HepG2 (cell line): ENCODE data around the gene C1QTNF1. TPM values are rescaled to one million over a fixed set of nuclear protein-coding genes. Genes with fewer than 3 reads are reported as not detected.
A peak's percentile ranks its signal among the peaks of the same experiment; 100 is the strongest.

Source experiments
- ARNT2 ChIP-seq: sonication (generic); formaldehyde crosslinking; IDR thresholded peaks from 2 replicates; pipeline ENCODE4 v1.8.0; 2022; ENCODE audit warnings: mild to moderate bottlenecking, low read depth, missing genetic modification reagents, moderate library complexity
- HOXA5 ChIP-seq: sonication (generic); formaldehyde crosslinking; IDR thresholded peaks from 2 replicates; pipeline ENCODE4 v1.4.0; 2020; ENCODE audit warnings: missing genetic modification reagents
- MED1 ChIP-seq: sonication (generic); formaldehyde crosslinking; IDR thresholded peaks from 2 replicates; pipeline ENCODE4 v1.4.0; 2020; ENCODE audit warnings: missing genetic modification reagents
- MYC ChIP-seq: sonication (generic); formaldehyde crosslinking; IDR thresholded peaks from 2 replicates; pipeline ENCODE4 v1.9.0; 2021; ENCODE audit warnings: missing genetic modification reagents, borderline replicate concordance
- NFIC ChIP-seq: IDR thresholded peaks from 2 replicates; pipeline ENCODE4 v1.6.1; 2012; ENCODE audit warnings: mild to moderate bottlenecking, low read length, inconsistent platforms
- XRCC5 ChIP-seq: fragments of 200-400 bp; formaldehyde crosslinking; optimal IDR thresholded peaks from 2 replicates; pipeline ENCODE3; 2017; ENCODE audit warnings: mild to moderate bottlenecking, low read length
- ZNF274 ChIP-seq: sonication (generic); formaldehyde crosslinking; IDR thresholded peaks from 2 replicates; pipeline ENCODE4 v1.5.1; 2020; ENCODE audit warnings: mild to moderate bottlenecking, missing genetic modification reagents
- ZNF501 ChIP-seq: sonication (generic); formaldehyde crosslinking; IDR thresholded peaks from 2 replicates; pipeline ENCODE4 v1.5.1; 2020; ENCODE audit warnings: mild to moderate bottlenecking, moderate library complexity, missing genetic modification reagents
- ZNF614 ChIP-seq: IDR thresholded peaks from 2 replicates; pipeline ENCODE4 v1.6.1; 2018; ENCODE audit warnings: missing biosample characterization, missing genetic modification reagents, inconsistent platforms, borderline replicate concordance
- ZNF687 ChIP-seq: sonication (generic); formaldehyde crosslinking; IDR thresholded peaks from 2 replicates; pipeline ENCODE4 v1.5.1; 2020; ENCODE audit warnings: mild to moderate bottlenecking, missing genetic modification reagents, moderate library complexity
- polyA plus RNA-seq, 8 experiments: library from polyadenylated mRNA; depleted of rRNA in 3 of 8; stranded (reverse) in 7 of 8; unstranded in 1 of 8; fragments of >200 nt; fragmentation: Illumina TruSeq in 4 of 8; extraction: Trizol in 4 of 8; gene quantifications; 2 replicates each; pipeline versions ENCODE4 v1.2.1 to v1.2.3, GENCODE V29; 2011 to 2016; ENCODE audit warnings: low read depth in 4 of 8, missing spikeins in 1 of 8, mixed read lengths in 1 of 8; ENCODE audit not compliant: insufficient read depth in 1 of 8
- total RNA-seq, 5 experiments: library from RNA; depleted of rRNA; stranded (reverse); fragments of >200 nt; fragmentation: Illumina TruSeq; extraction: Trizol; gene quantifications; 2 replicates each; pipeline ENCODE4 v1.2.3, GENCODE V29; 2016; ENCODE audit warnings: low read depth in 1 of 5
- TF ChIP-seq, protein P1 (sequence below): sonication (generic); formaldehyde crosslinking; IDR thresholded peaks from 2 replicates; pipeline ENCODE4 v1.4.0; 2020; ENCODE audit warnings: missing genetic modification reagents
- TF ChIP-seq, protein P2 (sequence below): sonication (generic); formaldehyde crosslinking; IDR thresholded peaks from 2 replicates; pipeline ENCODE4 v1.9.0; 2021; ENCODE audit warnings: missing genetic modification reagents, borderline replicate concordance
- TF ChIP-seq, protein P3 (sequence below): sonication (generic); formaldehyde crosslinking; conservative IDR thresholded peaks from 2 replicates; pipeline ENCODE4 v1.5.0; 2020; ENCODE audit warnings: missing genetic modification reagents
- TF ChIP-seq, protein P4 (sequence below): sonication (generic); formaldehyde crosslinking; IDR thresholded peaks from 2 replicates; pipeline ENCODE4 v1.4.0; 2020; ENCODE audit warnings: missing genetic modification reagents

C1QTNF1 gene
- total and polyA plus RNA-seq, 2 of the 13 experiments (the other 11 are each of a cell fraction or from before 2014, with no cell fraction given) = 0.18 to 0.86 TPM

DNA sequence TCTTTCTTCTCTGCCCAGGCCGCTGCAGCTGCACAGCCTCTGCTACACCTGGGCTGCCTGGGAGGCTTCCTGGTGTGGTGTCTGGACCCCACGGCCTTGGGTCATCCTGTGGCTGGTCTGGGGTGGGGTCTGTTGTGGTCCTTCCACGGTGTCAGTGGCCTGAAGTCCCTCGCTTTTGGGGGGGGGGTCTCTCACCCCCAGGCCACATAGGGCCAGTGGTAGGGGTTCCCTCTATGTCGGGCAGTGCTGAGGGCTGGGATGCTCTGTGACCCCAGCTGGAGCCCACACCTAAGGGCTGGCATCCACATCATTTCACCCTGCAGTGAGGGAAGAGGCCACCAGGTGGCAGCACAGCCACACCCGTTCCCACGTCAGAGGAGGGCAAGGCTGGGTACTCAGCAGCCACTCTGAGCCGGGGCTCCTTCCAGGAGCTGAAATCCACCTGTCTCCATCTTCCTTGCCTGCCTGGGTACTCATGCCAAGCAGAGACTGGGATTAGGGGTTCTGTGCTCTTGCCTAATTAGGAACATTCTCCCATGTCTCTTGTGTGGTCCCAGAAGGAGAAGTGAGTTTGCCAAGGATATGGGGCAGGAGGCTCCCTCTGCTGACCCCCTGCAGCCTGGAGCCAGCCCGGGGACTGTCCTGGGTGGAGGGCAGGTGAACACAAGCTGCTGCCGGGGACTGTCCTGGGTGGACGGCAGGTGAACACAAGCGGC is 63.6 kb downstream of the C1QTNF1 start (continued):
- TF ChIP-seq ZNF687 (peak; percentile 37; the same call in 1 of the 2 replicates), ZNF614 (CRISPR knock-in tag) (no peak), ARNT2 (CRISPR knock-in tag) (no peak), MED1 (CRISPR knock-in tag) (peak; percentile 18; the same call in 1 of the 2 replicates), ZNF501 (CRISPR knock-in tag) (no peak), ZNF274 (CRISPR knock-in tag) (peak; percentile 15; the same call in 1 of the 2 replicates), HOXA5 (CRISPR knock-in tag) (no peak), XRCC5 (peak; percentile 85), MYC (CRISPR knock-in tag) (peak; percentile 45; the same call in 1 of the 2 replicates), NFIC (no peak)
- TF ChIP-seq, protein P1, sequence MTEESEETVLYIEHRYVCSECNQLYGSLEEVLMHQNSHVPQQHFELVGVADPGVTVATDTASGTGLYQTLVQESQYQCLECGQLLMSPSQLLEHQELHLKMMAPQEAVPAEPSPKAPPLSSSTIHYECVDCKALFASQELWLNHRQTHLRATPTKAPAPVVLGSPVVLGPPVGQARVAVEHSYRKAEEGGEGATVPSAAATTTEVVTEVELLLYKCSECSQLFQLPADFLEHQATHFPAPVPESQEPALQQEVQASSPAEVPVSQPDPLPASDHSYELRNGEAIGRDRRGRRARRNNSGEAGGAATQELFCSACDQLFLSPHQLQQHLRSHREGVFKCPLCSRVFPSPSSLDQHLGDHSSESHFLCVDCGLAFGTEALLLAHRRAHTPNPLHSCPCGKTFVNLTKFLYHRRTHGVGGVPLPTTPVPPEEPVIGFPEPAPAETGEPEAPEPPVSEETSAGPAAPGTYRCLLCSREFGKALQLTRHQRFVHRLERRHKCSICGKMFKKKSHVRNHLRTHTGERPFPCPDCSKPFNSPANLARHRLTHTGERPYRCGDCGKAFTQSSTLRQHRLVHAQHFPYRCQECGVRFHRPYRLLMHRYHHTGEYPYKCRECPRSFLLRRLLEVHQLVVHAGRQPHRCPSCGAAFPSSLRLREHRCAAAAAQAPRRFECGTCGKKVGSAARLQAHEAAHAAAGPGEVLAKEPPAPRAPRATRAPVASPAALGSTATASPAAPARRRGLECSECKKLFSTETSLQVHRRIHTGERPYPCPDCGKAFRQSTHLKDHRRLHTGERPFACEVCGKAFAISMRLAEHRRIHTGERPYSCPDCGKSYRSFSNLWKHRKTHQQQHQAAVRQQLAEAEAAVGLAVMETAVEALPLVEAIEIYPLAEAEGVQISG (CRISPR knock-in tag) = no peak
- TF ChIP-seq, protein P2, sequence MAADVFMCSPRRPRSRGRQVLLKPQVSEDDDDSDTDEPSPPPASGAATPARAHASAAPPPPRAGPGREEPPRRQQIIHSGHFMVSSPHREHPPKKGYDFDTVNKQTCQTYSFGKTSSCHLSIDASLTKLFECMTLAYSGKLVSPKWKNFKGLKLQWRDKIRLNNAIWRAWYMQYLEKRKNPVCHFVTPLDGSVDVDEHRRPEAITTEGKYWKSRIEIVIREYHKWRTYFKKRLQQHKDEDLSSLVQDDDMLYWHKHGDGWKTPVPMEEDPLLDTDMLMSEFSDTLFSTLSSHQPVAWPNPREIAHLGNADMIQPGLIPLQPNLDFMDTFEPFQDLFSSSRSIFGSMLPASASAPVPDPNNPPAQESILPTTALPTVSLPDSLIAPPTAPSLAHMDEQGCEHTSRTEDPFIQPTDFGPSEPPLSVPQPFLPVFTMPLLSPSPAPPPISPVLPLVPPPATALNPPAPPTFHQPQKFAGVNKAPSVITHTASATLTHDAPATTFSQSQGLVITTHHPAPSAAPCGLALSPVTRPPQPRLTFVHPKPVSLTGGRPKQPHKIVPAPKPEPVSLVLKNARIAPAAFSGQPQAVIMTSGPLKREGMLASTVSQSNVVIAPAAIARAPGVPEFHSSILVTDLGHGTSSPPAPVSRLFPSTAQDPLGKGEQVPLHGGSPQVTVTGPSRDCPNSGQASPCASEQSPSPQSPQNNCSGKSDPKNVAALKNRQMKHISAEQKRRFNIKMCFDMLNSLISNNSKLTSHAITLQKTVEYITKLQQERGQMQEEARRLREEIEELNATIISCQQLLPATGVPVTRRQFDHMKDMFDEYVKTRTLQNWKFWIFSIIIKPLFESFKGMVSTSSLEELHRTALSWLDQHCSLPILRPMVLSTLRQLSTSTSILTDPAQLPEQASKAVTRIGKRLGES (CRISPR knock-in tag) = no peak
- TF ChIP-seq, protein P3, sequence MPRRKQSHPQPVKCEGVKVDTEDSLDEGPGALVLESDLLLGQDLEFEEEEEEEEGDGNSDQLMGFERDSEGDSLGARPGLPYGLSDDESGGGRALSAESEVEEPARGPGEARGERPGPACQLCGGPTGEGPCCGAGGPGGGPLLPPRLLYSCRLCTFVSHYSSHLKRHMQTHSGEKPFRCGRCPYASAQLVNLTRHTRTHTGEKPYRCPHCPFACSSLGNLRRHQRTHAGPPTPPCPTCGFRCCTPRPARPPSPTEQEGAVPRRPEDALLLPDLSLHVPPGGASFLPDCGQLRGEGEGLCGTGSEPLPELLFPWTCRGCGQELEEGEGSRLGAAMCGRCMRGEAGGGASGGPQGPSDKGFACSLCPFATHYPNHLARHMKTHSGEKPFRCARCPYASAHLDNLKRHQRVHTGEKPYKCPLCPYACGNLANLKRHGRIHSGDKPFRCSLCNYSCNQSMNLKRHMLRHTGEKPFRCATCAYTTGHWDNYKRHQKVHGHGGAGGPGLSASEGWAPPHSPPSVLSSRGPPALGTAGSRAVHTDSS (CRISPR knock-in tag) = no peak
- TF ChIP-seq, protein P4, sequence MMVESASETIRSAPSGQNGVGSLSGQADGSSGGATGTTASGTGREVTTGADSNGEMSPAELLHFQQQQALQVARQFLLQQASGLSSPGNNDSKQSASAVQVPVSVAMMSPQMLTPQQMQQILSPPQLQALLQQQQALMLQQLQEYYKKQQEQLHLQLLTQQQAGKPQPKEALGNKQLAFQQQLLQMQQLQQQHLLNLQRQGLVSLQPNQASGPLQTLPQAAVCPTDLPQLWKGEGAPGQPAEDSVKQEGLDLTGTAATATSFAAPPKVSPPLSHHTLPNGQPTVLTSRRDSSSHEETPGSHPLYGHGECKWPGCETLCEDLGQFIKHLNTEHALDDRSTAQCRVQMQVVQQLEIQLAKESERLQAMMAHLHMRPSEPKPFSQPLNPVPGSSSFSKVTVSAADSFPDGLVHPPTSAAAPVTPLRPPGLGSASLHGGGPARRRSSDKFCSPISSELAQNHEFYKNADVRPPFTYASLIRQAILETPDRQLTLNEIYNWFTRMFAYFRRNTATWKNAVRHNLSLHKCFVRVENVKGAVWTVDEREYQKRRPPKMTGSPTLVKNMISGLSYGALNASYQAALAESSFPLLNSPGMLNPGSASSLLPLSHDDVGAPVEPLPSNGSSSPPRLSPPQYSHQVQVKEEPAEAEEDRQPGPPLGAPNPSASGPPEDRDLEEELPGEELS = no peak
